Esophagus squamous epithelium (tissue), 5 donors: ENCODE measurements around the gene NUDT3. TPM values are rescaled to one million over a fixed set of nuclear protein-coding genes. Genes with fewer than 3 reads are reported as not detected.

ENCODE experiments used
- DNase-seq: peaks from one replicate; lab custom pipeline; 2025; lab: John Stamatoyannopoulos, UW
- H3K27ac ChIP-seq, 4 donors: fragments of 200-600 bp; sonication (generic); one replicate each; pipeline ENCODE4 v1.5.1; 2016 to 2019; ENCODE audit warnings: mild to moderate bottlenecking in 1 of 4
- H3K27me3 ChIP-seq, 4 donors: fragments of 200-600 bp; sonication (generic); 1 replicate in 3 of 4; 2 replicates in 1 of 4; pipeline versions ENCODE4 v1.5.1 to v1.6.0; 2017 to 2021; ENCODE audit warnings: antibody characterized with exemption in 1 of 4
- H3K36me3 ChIP-seq, 3 donors: fragments of 200-600 bp; sonication (generic); one replicate each; pipeline ENCODE4 v1.5.1; 2016 to 2019
- H3K4me1 ChIP-seq, 3 donors: fragments of 200-600 bp; sonication (generic); one replicate each; pipeline ENCODE4 v1.5.1; 2017 to 2019
- H3K4me3 ChIP-seq, 4 donors: fragments of 200-600 bp; sonication (generic); 1 replicate in 3 of 4; 2 replicates in 1 of 4; pipeline ENCODE4 v1.5.1; 2016 to 2019; ENCODE audit warnings: mild to moderate bottlenecking in 2 of 4, moderate library complexity in 1 of 4
- H3K9me3 ChIP-seq, 3 donors: fragments of 200-600 bp; sonication (generic); one replicate each; pipeline ENCODE4 v1.5.1; 2016 to 2019
- CTCF ChIP-seq, 6 experiments: fragments of 450-650 bp in 4 of 6; fragments of 200-600 bp in 2 of 6; sonication (generic) in 2 of 6; IDR thresholded peaks; one replicate each; pipeline ENCODE4 v1.5.1; 2016 to 2019; ENCODE audit warnings: antibody characterized with exemption in 6 of 6, mild to moderate bottlenecking in 4 of 6, moderate library complexity in 4 of 6
- POLR2A ChIP-seq, 4 donors: fragments of 450-650 bp; IDR thresholded peaks; one replicate each; pipeline ENCODE4 v1.6.1; 2017; ENCODE audit warnings: antibody characterized with exemption in 4 of 4, mild to moderate bottlenecking in 4 of 4, moderate library complexity in 3 of 4
- WGBS, 2 donors: methylation state at CpG; one replicate each; pipeline ENCODE4 v1.1.5; 2018; 5-methylcytosine and 5-hydroxymethylcytosine counted together
- intact Hi-C: fragments of 100-400 bp; cut with DNase I; formaldehyde crosslinking; loops from one replicate; pipeline ENCODE4 v1.15.0; 2022
- total RNA-seq, 4 donors: library from RNA; depleted of rRNA; stranded (reverse); fragments of >200 nt; gene quantifications; one replicate each; pipeline ENCODE4 v1.1.0, GENCODE V29; 2016
- donor health status: DM: yes; HTN: yes; CAD: no.

NUDT3 gene
- total RNA-seq, 4 donors from 2014 or later = 14.9 to 33.4 (median 22.4) TPM

- intact Hi-C loops = no loop called here
- Histone ChIP-seq H3K4me3 (no peak overlapping the region), H3K36me3 (no peaks in the 10 kb centered on the region), H3K27me3 (no peaks in the 10 kb centered on the region), H3K4me1 (no peaks in the 10 kb centered on the region), H3K9me3 (no peaks in the 10 kb centered on the region), H3K27ac (no peak overlapping the region)
- no peak for DNase-seq
- TF ChIP-seq POLR2A (IDR thresholded peaks at IDR 0.05) (no peak), CTCF (IDR thresholded peaks at IDR 0.05) (no peak)
- WGBS, 2 donors = 83 to 94% methylated on average over 7 to 8 of the region's 38 CpGs
These were observed 44.6 kb upstream of the NUDT3 start for GRCh38 chr6:34436803-34437643.

GRCh38 chr6:34435916-34436315 is 43.4 kb upstream of the NUDT3 start:
- WGBS, 2 donors = 54 to 72% methylated on average over 5 of the region's 5 CpGs
- H3K36me3 ChIP-seq = no peaks in the 10 kb centered on the region
- H3K9me3 ChIP-seq = no peaks in the 10 kb centered on the region
- no peaks in the 10 kb centered on the region for H3K4me1 ChIP-seq
- H3K4me3 ChIP-seq = no peak overlapping the region
- intact Hi-C loops = no loop called here
- TF ChIP-seq POLR2A (IDR thresholded peaks at IDR 0.05) (no peak), CTCF (IDR thresholded peaks at IDR 0.05) (no peak)
- no peak overlapping the region for H3K27ac ChIP-seq
- DNase-seq = no peak
- no peaks in the 10 kb centered on the region for H3K27me3 ChIP-seq

- Histone ChIP-seq H3K4me3 (peak within 1 kb of the TSS; percentile 52 to 80 (median 71)), H3K27me3 (no peaks in the 10 kb centered on the region), H3K36me3 (peaks cover 18 to 42% (median 35%) of the 10 kb centered on the region in 3 donors), H3K4me1 (peaks cover 14 to 44% (median 25%) of the 10 kb centered on the region in 3 donors), H3K9me3 (no peaks in the 10 kb centered on the region), H3K27ac (peak within 1 kb of the TSS; percentile 79 to 91 (median 85))
- 0% methylated on average over 13 to 48 of the region's 58 CpGs for WGBS, 2 donors
- DNase-seq = peak; percentile 54
- intact Hi-C loops = no loop called here
- TF ChIP-seq POLR2A (IDR thresholded peaks at IDR 0.05) = peak in 2 of 4 donors; percentile 79 to 86
- TF ChIP-seq CTCF (IDR thresholded peaks at IDR 0.05) = peak in 2 of 6 experiments; percentile 6 to 7
These were observed 33.3 kb upstream of the NUDT3 start, which contains the start of gene RPS10 for GRCh38 chr6:34425498-34426410. Gene RPS10 (minus strand): TSS chr6:34426069. CDS start chr6:34425221, 848 bp downstream.

- Histone ChIP-seq H3K4me1 (peaks cover 14 to 44% (median 25%) of the 10 kb centered on the region in 3 donors), H3K36me3 (peaks cover 23 to 48% (median 39%) of the 10 kb centered on the region in 3 donors), H3K4me3 (peak overlapping the region; percentile 52 to 80 (median 71)), H3K9me3 (no peaks in the 10 kb centered on the region), H3K27me3 (no peaks in the 10 kb centered on the region), H3K27ac (peak overlapping the region; percentile 79 to 91 (median 85))
- 0 to 3% methylated on average over 4 to 9 of the region's 10 CpGs for WGBS, 2 donors
- intact Hi-C loops = no loop called here
- DNase-seq = no peak
- TF ChIP-seq POLR2A (IDR thresholded peaks at IDR 0.05) = no peak
- no peak for TF ChIP-seq CTCF (IDR thresholded peaks at IDR 0.05)
These were observed 32.6 kb upstream of the NUDT3 start for GRCh38 chr6:34425132-34425497.
